Activated CD8-positive, alpha-beta T cell treated with anti-CD3 and anti-CD28 coated beads for 36 hours (primary cell): ENCODE data around the gene AKAP9. TPM values are rescaled to one million over a fixed set of nuclear protein-coding genes. Genes with fewer than 3 reads are reported as not detected.
"Not testable (repeated sequence)": the region's sequence is repeated elsewhere in the genome, so short reads cannot be mapped to it uniquely, and the experiment has no call there.

ENCODE experiments used
- ATAC-seq: fragments of 200-7000 bp; cut with Tn5 transposase; one replicate; pipeline ENCODE4 v1.10.0; 2021; ENCODE audit warnings: mild to moderate bottlenecking, moderate library complexity
- CTCF ChIA-PET: fragments of 350-600 bp; sonication (Branson Sonifier 250); formaldehyde crosslinking; loops from one replicate; lab custom pipeline; 2021; ENCODE audit warnings: antibody characterized with exemption; lab: Charles Lee
- POLR2A ChIA-PET: fragments of 350-600 bp; sonication (Branson Sonifier 250); formaldehyde crosslinking; loops from one replicate; lab custom pipeline; 2021; ENCODE audit warnings: antibody characterized with exemption; lab: Charles Lee
- DNase-seq: peaks from one replicate; pipeline ENCODE4 v3.0.0-alpha.2; 2020
- H3K27ac Mint-ChIP-seq: one replicate; pipeline ENCODE4 v1.8.0; 2021; ENCODE audit warnings: mild to moderate bottlenecking, mixed read lengths
- H3K27me3 Mint-ChIP-seq: one replicate; pipeline ENCODE4 v1.8.0; 2021; ENCODE audit warnings: mixed read lengths
- H3K36me3 Mint-ChIP-seq: one replicate; pipeline ENCODE4 v1.8.0; 2021; ENCODE audit warnings: low read depth, mixed read lengths
- H3K4me1 Mint-ChIP-seq: one replicate; pipeline ENCODE4 v1.8.0; 2021; ENCODE audit warnings: low read depth, mixed read lengths
- H3K4me3 Mint-ChIP-seq: one replicate; pipeline ENCODE4 v1.8.0; 2021; ENCODE audit warnings: mild to moderate bottlenecking, moderate library complexity, mixed read lengths
- H3K9me3 Mint-ChIP-seq: one replicate; pipeline ENCODE4 v1.8.0; 2021; ENCODE audit warnings: mixed read lengths
- intact Hi-C: fragments of 100-400 bp; cut with micrococcal nuclease; formaldehyde crosslinking; loops from one replicate; pipeline ENCODE4 v1.10.0; 2022
- total RNA-seq, 2 experiments: library from RNA; stranded (reverse); gene quantifications; one replicate each; pipeline ENCODE4 v1.2.3, GENCODE V29; 2021
- TF ChIP-seq, protein P1 (sequence below): fragments of 200-600 bp; IDR thresholded peaks from one replicate; pipeline ENCODE4 v1.8.0; 2022; ENCODE audit warnings: antibody characterized with exemption, mild to moderate bottlenecking

Gene AKAP9
- total RNA-seq, 2 experiments from 2014 or later: 24.8 to 28.4 TPM

DNA sequence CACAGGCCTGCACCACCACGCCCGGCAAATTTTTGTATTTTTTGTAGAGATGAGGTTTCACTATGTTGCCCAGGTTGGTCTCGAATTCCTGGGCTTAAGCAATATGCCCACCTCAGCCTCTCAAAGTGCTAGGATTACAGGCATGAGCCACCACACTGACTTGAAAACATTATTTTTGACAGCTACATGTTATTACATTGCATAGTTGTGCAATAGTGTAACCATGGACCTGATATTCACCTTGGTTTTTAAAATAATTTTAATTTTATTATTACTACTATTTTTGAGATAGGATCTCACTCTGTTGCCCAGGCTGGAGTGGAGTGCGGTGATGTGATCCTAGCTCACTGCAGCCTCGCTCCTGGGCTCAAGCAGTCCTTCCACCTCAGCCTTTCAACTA lies 18.4 kb downstream of the AKAP9 start:
- peaks cover 10% of the 10 kb centered on the region for H3K4me1 Mint-ChIP-seq
- no peak overlapping the region for H3K4me3 Mint-ChIP-seq
- no peak for DNase-seq
- H3K27ac Mint-ChIP-seq: no peak overlapping the region
- no peak for ATAC-seq
- no peaks in the 10 kb centered on the region for H3K27me3 Mint-ChIP-seq
- H3K36me3 Mint-ChIP-seq: peaks cover 2% of the 10 kb centered on the region
- POLR2A ChIA-PET: no interaction called here
- CTCF ChIA-PET: no interaction called here
- intact Hi-C loops: no loop called here
- TF ChIP-seq, protein P1, sequence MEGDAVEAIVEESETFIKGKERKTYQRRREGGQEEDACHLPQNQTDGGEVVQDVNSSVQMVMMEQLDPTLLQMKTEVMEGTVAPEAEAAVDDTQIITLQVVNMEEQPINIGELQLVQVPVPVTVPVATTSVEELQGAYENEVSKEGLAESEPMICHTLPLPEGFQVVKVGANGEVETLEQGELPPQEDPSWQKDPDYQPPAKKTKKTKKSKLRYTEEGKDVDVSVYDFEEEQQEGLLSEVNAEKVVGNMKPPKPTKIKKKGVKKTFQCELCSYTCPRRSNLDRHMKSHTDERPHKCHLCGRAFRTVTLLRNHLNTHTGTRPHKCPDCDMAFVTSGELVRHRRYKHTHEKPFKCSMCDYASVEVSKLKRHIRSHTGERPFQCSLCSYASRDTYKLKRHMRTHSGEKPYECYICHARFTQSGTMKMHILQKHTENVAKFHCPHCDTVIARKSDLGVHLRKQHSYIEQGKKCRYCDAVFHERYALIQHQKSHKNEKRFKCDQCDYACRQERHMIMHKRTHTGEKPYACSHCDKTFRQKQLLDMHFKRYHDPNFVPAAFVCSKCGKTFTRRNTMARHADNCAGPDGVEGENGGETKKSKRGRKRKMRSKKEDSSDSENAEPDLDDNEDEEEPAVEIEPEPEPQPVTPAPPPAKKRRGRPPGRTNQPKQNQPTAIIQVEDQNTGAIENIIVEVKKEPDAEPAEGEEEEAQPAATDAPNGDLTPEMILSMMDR: no peak
- no peaks in the 10 kb centered on the region for H3K9me3 Mint-ChIP-seq

DNA sequence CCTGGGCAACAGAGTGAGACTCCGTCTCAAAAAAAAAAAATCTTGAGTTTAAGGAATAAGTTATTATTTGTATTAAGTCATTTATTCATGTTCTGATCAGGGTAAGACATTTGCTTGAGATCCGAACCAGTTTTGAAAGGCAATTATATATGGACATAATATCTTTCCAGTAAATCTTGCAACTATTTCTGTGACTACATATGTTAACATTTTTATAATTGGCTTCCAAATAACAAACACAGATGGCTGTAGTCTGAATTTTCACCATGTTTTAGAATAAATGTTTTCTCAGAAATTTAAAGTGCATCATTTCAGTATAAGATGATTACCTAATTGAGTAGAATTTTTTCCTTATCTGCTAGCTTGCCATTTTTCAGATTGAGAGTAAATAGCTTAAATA lies 21.2 kb downstream of the AKAP9 start:
- DNase-seq (no peak), ATAC-seq (no peak)
- TF ChIP-seq, protein P1: no peak
- Mint-ChIP-seq H3K9me3 (peaks cover 2% of the 10 kb centered on the region), H3K4me3 (no peak overlapping the region), H3K27ac (no peak overlapping the region), H3K36me3 (peaks cover 2% of the 10 kb centered on the region), H3K27me3 (no peaks in the 10 kb centered on the region), H3K4me1 (peaks cover 13% of the 10 kb centered on the region)
- intact Hi-C loops: no loop called here
- POLR2A ChIA-PET: interaction anchor here (1.4 kb wide), 1 partner anchor 11 kb away, joined by 3 read pairs; no protein-coding TSS in a partner anchor
- CTCF ChIA-PET: no interaction called here

DNA sequence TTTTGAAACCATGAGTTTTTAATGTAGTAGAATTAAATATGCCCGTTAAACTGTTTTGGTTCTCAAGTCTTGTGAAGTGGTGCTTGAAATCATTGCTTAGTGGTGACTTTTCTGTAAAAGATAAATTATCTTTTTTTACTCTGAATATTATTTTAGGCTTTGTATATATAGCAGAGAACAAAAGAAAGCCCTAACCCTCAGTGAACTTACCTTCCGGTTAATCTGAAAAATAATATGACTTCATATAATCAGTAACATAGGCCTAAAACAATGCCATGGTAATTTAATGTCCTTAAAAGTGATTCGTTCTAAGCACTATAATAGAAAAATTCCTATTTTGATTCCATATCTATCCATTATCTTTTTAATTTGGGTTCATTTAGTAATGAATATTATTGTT lies 21.8 kb downstream of the AKAP9 start:
- Mint-ChIP-seq H3K27me3 (no peaks in the 10 kb centered on the region), H3K4me1 (peaks cover 19% of the 10 kb centered on the region), H3K27ac (no peak overlapping the region), H3K36me3 (peaks cover 2% of the 10 kb centered on the region), H3K4me3 (no peak overlapping the region), H3K9me3 (peaks cover 2% of the 10 kb centered on the region)
- ATAC-seq: no peak
- TF ChIP-seq, protein P1: no peak
- DNase-seq: no peak
- ChIA-PET POLR2A (no interaction called here), CTCF (no interaction called here)
- intact Hi-C loops: no loop called here

DNA sequence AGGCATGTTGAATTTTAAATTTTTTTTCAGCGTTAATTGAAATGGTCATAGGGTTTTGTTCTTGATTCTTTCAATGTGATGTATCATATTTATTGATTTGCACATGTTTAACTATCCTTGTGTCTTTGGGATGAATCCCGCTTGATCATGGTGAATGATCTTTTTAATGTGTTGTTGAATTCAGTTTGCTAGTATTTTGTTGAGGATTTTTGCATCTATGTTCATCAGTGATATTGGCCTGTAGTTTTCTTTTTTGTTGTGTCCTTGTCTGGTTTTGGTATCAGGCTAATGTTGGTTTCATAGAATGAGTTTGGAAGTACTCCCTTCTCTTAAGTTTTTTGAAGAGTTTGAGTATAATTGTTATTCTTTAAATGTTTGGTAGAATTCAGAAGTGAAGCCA lies 26.9 kb downstream of the AKAP9 start:
- H3K4me3 Mint-ChIP-seq, H3K9me3 Mint-ChIP-seq, H3K36me3 Mint-ChIP-seq, DNase-seq, POLR2A ChIA-PET, H3K27me3 Mint-ChIP-seq, intact Hi-C loops, CTCF ChIA-PET, ATAC-seq, H3K27ac Mint-ChIP-seq: not testable (repeated sequence)
- peaks cover 44% of the 10 kb centered on the region for H3K4me1 Mint-ChIP-seq

GRCh38 chr7:91973639-91974038 lies 33.0 kb downstream of the AKAP9 start:
- H3K4me3 Mint-ChIP-seq: no peak overlapping the region
- ATAC-seq (no peak), DNase-seq (no peak)
- H3K27me3 Mint-ChIP-seq: no peaks in the 10 kb centered on the region
- TF ChIP-seq, protein P1: no peak
- no peak overlapping the region for H3K27ac Mint-ChIP-seq
- ChIA-PET CTCF (no interaction called here), POLR2A (no interaction called here)
- H3K9me3 Mint-ChIP-seq: no peaks in the 10 kb centered on the region
- intact Hi-C loops: no loop called here
- H3K4me1 Mint-ChIP-seq: peaks cover 18% of the 10 kb centered on the region
- peaks cover 3% of the 10 kb centered on the region for H3K36me3 Mint-ChIP-seq

GRCh38 chr7:91974066-91974465 lies 33.4 kb downstream of the AKAP9 start:
- no peak for ATAC-seq
- Mint-ChIP-seq H3K4me1 (peaks cover 18% of the 10 kb centered on the region), H3K4me3 (no peak overlapping the region), H3K27ac (no peak overlapping the region), H3K27me3 (no peaks in the 10 kb centered on the region), H3K36me3 (peaks cover 5% of the 10 kb centered on the region), H3K9me3 (no peaks in the 10 kb centered on the region)
- DNase-seq: no peak
- TF ChIP-seq, protein P1: no peak
- ChIA-PET POLR2A (no interaction called here), CTCF (no interaction called here)
- intact Hi-C loops: no loop called here
